ENCODE results near the gene MS4A10. TPM values are rescaled to one million over a fixed set of nuclear protein-coding genes. Genes with fewer than 3 reads are reported as not detected.

Gene MS4A10
- total and polyA plus RNA-seq, 9 of the 15 experiments (the other 6 are each of a cell fraction or from before 2014, with no cell fraction given) = not detected

GRCh38 chr11:60825118-60825517, 40.0 kb downstream of the MS4A10 start:
- Histone ChIP-seq H3K36me3 (ENCODE audit: control insufficient read depth, insufficient read depth, low read length) (no peaks in the 10 kb centered on the region), H4K20me1 (replicated peaks; ENCODE audit: control insufficient read depth, insufficient read depth, low read length) (0 out of 2 replicates have a peak, but pooled peaks cover 7% of the 10 kb centered on the region), H3K27ac (ENCODE audit: extremely low read depth, low read depth, low read length) (no peak overlapping the region), H3K4me2 (ENCODE audit: insufficient read depth, low read length) (no peak overlapping the region), H3K9me1 (ENCODE audit: control insufficient read depth, insufficient read depth, low read length) (peaks cover 6% of the 10 kb centered on the region), H3K9me3 (replicated peaks; ENCODE audit: control insufficient read depth, insufficient read depth, low read depth, low read length) (no peaks in the 10 kb centered on the region), H3K27me3 (ENCODE audit: control insufficient read depth in 2 of 2, insufficient read depth in 2 of 2, low read length in 2 of 2) (peaks cover 24 to 75% of the 10 kb centered on the region in 2 experiments), H3K79me2 (ENCODE audit: control insufficient read depth, insufficient read depth, low read length) (no peaks in the 10 kb centered on the region), H3K4me3 (no peak overlapping the region), H2AFZ (ENCODE audit: low read depth, low read length) (no peak overlapping the region), H3K4me1 (replicated peaks in 1 of 2; ENCODE audit: control insufficient read depth in 2 of 2, insufficient read depth in 2 of 2, low read length in 2 of 2) (peaks cover 0 to 9% of the 10 kb centered on the region in 2 experiments; a peak in 3 of 5 replicates), H3K9ac (ENCODE audit: insufficient read depth in 1 of 2, low read depth in 2 of 2, low read length in 2 of 2) (no peak overlapping the region)
- no TSS peak for BruUV-seq (replicated peaks)
- ChIA-PET CTCF (ENCODE audit: low intra/inter-chr PET ratio) (no interaction called here), POLR2A (no interaction called here)
- no peak for DNase-seq (ENCODE audit: extremely low read depth in 1 of 4, low spot score in 3 of 4)
- ATAC-seq = no peak
- TF ChIP-seq XRCC4 (IDR thresholded peaks at IDR 0.05; ENCODE audit: extremely low read depth, insufficient read depth, insufficient read length) (no peak), HDAC2 (IDR thresholded peaks at IDR 0.05) (no peak), SRSF3 (IDR thresholded peaks at IDR 0.05; ENCODE audit: insufficient read depth, low read length) (no peak), RBM15 (IDR thresholded peaks at IDR 0.05; ENCODE audit: insufficient read depth, low read length) (no peak), ZNF696 (CRISPR knock-in tag; conservative IDR thresholded peaks at IDR 0.05) (no peak), ZNF57 (CRISPR knock-in tag; IDR thresholded peaks at IDR 0.05) (no peak), ERF (CRISPR knock-in tag; IDR thresholded peaks at IDR 0.05) (no peak), ZNF121 (CRISPR knock-in tag; conservative IDR thresholded peaks at IDR 0.05) (no peak), KLF10 (CRISPR knock-in tag; IDR thresholded peaks at IDR 0.05) (no peak), HSF4 (CRISPR knock-in tag; IDR thresholded peaks at IDR 0.05; ENCODE audit: borderline replicate concordance) (no peak), KAT2B (IDR thresholded peaks at IDR 0.05; ENCODE audit: low read depth, low read length) (no peak)
- TF ChIP-seq, protein P1, sequence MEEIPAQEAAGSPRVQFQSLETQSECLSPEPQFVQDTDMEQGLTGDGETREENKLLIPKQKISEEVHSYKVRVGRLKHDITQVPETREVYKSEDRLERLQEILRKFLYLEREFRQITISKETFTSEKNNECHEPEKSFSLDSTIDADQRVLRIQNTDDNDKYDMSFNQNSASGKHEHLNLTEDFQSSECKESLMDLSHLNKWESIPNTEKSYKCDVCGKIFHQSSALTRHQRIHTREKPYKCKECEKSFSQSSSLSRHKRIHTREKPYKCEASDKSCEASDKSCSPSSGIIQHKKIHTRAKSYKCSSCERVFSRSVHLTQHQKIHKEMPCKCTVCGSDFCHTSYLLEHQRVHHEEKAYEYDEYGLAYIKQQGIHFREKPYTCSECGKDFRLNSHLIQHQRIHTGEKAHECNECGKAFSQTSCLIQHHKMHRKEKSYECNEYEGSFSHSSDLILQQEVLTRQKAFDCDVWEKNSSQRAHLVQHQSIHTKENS (CRISPR knock-in tag; IDR thresholded peaks at IDR 0.05) = no peak
- TF ChIP-seq, protein P2, sequence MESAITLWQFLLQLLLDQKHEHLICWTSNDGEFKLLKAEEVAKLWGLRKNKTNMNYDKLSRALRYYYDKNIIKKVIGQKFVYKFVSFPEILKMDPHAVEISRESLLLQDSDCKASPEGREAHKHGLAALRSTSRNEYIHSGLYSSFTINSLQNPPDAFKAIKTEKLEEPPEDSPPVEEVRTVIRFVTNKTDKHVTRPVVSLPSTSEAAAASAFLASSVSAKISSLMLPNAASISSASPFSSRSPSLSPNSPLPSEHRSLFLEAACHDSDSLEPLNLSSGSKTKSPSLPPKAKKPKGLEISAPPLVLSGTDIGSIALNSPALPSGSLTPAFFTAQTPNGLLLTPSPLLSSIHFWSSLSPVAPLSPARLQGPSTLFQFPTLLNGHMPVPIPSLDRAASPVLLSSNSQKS (CRISPR knock-in tag; IDR thresholded peaks at IDR 0.05) = no peak
- FAIRE-seq = no peak
- intact Hi-C loops (cut with micrococcal nuclease) = no loop called here
- in situ Hi-C loops (cut with MboI) = no loop called here
- WGBS (ENCODE audit: insufficient coverage, low coverage, missing lambda C conversion rate) = 6% methylated on average over 5 of the region's 5 CpGs
